ENCODE measurements around the gene XPO6. TPM values are rescaled to one million over a fixed set of nuclear protein-coding genes. Genes with fewer than 3 reads are reported as not detected.

The XPO6 gene
- total RNA-seq, 1 experiment from 2014 or later = 67.3 TPM

- DNase-seq (ENCODE audit: low read depth) = no peak
These were observed 148.1 kb downstream of the XPO6 start, which contains the start of gene GSG1L for GRCh38 chr16:28063591-28064061. TSS of gene GSG1L (minus strand) at chr16:28063714. CDS start at chr16:28063424, 290 bp downstream.

GRCh38 chr16:28062847-28063521 lies 148.8 kb downstream of the XPO6 start:
- DNase-seq (ENCODE audit: low read depth) = no peak

GRCh38 chr16:28062261-28062846 lies 149.4 kb downstream of the XPO6 start:
- DNase-seq (ENCODE audit: low read depth) = no peak

GRCh38 chr16:28061352-28062101 lies 150.2 kb downstream of the XPO6 start:
- DNase-seq (ENCODE audit: low read depth) = no peak

- no peak for DNase-seq (ENCODE audit: low read depth)
These were observed 151.8 kb downstream of the XPO6 start for GRCh38 chr16:28059841-28060575.

GRCh38 chr16:28058839-28059589 lies 152.8 kb downstream of the XPO6 start:
- no peak for DNase-seq (ENCODE audit: low read depth)

- no peak for DNase-seq (ENCODE audit: low read depth)
These were observed 153.8 kb downstream of the XPO6 start for GRCh38 chr16:28057949-28058348.

- DNase-seq (ENCODE audit: low read depth) = no peak
These were observed 158.3 kb downstream of the XPO6 start for GRCh38 chr16:28053461-28053860.

- DNase-seq (ENCODE audit: low read depth) = no peak
These were observed 159.3 kb downstream of the XPO6 start for GRCh38 chr16:28052274-28053128.

GRCh38 chr16:28051486-28051885 lies 160.3 kb downstream of the XPO6 start:
- no peak for DNase-seq (ENCODE audit: low read depth)

Other genes starting within 250 kb of the XPO6 start
- gene GSG1L, start 148.3 kb downstream of the XPO6 start, total RNA-seq (2014; rRNA removed; shearing (Covaris generic)) = not detected in 2 replicates
- not detected in 2 replicates for gene SBK1, start 80.6 kb upstream of the XPO6 start, total RNA-seq (2014; rRNA removed; shearing (Covaris generic))
- 0.24 and 0.29 TPM in 2 replicates for gene NPIPB6, start 151.5 kb upstream of the XPO6 start, total RNA-seq (2014; rRNA removed; shearing (Covaris generic))
- 42.2 and 50.8 TPM in 2 replicates for gene EIF3CL, start 191.9 kb upstream of the XPO6 start, total RNA-seq (2014; rRNA removed; shearing (Covaris generic))

Data from RPMI7951 (cell line).